ENCODE data around the gene TCEAL6. TPM values are rescaled to one million over a fixed set of nuclear protein-coding genes. Genes with fewer than 3 reads are reported as not detected.
"Not testable (repeated sequence)": the region's sequence is repeated elsewhere in the genome, so short reads cannot be mapped to it uniquely, and the experiment has no call there.

The TCEAL6 gene
- 1 to 10 TPM; 5.1 to 6.2 TPM for total RNA-seq
- polyA plus RNA-seq (ENCODE audit: insufficient read length in 2 of 2), result 10 to 100 TPM; 34.0 to 36.9 TPM
- long read RNA-seq, donor 1, transcript TCEAL6-202 (3 exons, 1,106 nt), result major isoform, 24 of 24 reads
- long read RNA-seq, donor 1, partial matches to known transcripts, result 0 of 24 reads
- long read RNA-seq, donor 1, other reads (novel, unspliced or antisense), result 0 of 24 reads
- long read RNA-seq, donor 2, transcript TCEAL6-202 (3 exons, 1,106 nt), result major isoform, 13 of 13 reads
- long read RNA-seq, donor 2, partial matches to known transcripts, result 0 of 13 reads
- long read RNA-seq, donor 2, other reads (novel, unspliced or antisense), result 0 of 13 reads
- long read RNA-seq, donor 3, transcript TCEAL6-202 (3 exons, 1,106 nt), result major isoform, 11 of 11 reads
- long read RNA-seq, donor 3, partial matches to known transcripts, result 0 of 11 reads
- long read RNA-seq, donor 3, other reads (novel, unspliced or antisense), result 0 of 11 reads
- long read RNA-seq, donor 4, result 0 reads

DNA sequence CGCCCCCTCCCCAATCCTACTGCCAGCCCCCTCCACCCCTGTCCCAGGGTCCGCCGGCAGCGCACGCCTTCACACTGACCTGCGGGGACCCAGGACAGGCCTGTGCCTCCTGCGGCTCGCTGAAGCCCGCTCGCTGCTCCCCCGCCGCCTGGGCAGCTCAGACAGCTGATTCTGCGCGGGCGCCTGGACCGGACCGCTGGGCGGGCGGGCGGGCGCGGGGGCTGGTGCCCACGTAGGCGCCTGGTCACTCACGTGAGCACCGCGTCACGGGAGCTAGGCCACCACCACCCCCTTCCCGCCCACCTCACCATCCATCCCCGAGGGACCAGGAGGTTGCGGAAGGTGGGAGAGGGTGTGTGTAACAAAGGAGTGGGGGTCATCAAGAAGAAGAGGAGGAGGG, at the start of gene TCEAL6:
TSS of gene TCEAL6 (minus strand) at position 208 of the 400 bp plus-strand sequence.
- DNase-seq (ENCODE audit: low read depth in 4 of 6, low spot score in 6 of 6), result peak in 2 of 6 donors; percentile 53 to 72
- not testable (repeated sequence) for H3K27ac ChIP-seq (ENCODE audit: low read depth, low read length); H3K4me1 ChIP-seq (ENCODE audit: control insufficient read depth, insufficient read depth, low read length); H3K36me3 ChIP-seq (ENCODE audit: control insufficient read depth, insufficient read depth, low read length); H3K9me3 ChIP-seq (ENCODE audit: control insufficient read depth, insufficient read depth, low read length)
- Histone ChIP-seq H3K4me3 (ENCODE audit: low read depth, low read length) (peak within 1 kb of the TSS; percentile 18), H3K27me3 (ENCODE audit: control insufficient read depth, insufficient read depth, low read length) (peaks cover 11% of the 10 kb centered on the region)
- WGBS (ENCODE audit: insufficient coverage), result no CpG with 5 or more reads among the region's 31 CpGs

- no peak for DNase-seq (ENCODE audit: low read depth in 4 of 6, low spot score in 6 of 6)
- Histone ChIP-seq H3K9me3 (ENCODE audit: control insufficient read depth, insufficient read depth, low read length) (no peaks in the 10 kb centered on the region), H3K4me3 (ENCODE audit: low read depth, low read length) (no peak overlapping the region), H3K27me3 (ENCODE audit: control insufficient read depth, insufficient read depth, low read length) (no peaks in the 10 kb centered on the region), H3K36me3 (ENCODE audit: control insufficient read depth, insufficient read depth, low read length) (no peaks in the 10 kb centered on the region), H3K27ac (ENCODE audit: low read depth, low read length) (no peak overlapping the region), H3K4me1 (ENCODE audit: control insufficient read depth, insufficient read depth, low read length) (no peaks in the 10 kb centered on the region)
- 71% methylated on average over 4 of the region's 7 CpGs for WGBS (ENCODE audit: insufficient coverage)
These were observed 43.9 kb upstream of the TCEAL6 start for GRCh38 chrX:102185967-102186720.

GRCh38 chrX:102155806-102156179, 13.5 kb upstream of the TCEAL6 start, which contains the start of gene BEX5:
Gene BEX5, minus strand, starts transcription at chrX:102155977. Its CDS starts 1,712 bp downstream, at chrX:102154265.
- Histone ChIP-seq H3K4me1 (ENCODE audit: control insufficient read depth, insufficient read depth, low read length) (no peaks in the 10 kb centered on the region), H3K9me3 (ENCODE audit: control insufficient read depth, insufficient read depth, low read length) (no peaks in the 10 kb centered on the region), H3K36me3 (ENCODE audit: control insufficient read depth, insufficient read depth, low read length) (no peaks in the 10 kb centered on the region), H3K4me3 (ENCODE audit: low read depth, low read length) (peak within 1 kb of the TSS; percentile 39), H3K27me3 (ENCODE audit: control insufficient read depth, insufficient read depth, low read length) (peaks cover 3% of the 10 kb centered on the region), H3K27ac (ENCODE audit: low read depth, low read length) (peak within 1 kb of the TSS; percentile 64)
- 41% methylated on average over 10 of the region's 15 CpGs for WGBS (ENCODE audit: insufficient coverage)
- peak in 4 of 6 donors; percentile 48 to 95 (median 76) for DNase-seq (ENCODE audit: low read depth in 4 of 6, low spot score in 6 of 6)

GRCh38 chrX:102154900-102155805, 12.9 kb upstream of the TCEAL6 start:
- Histone ChIP-seq H3K9me3 (ENCODE audit: control insufficient read depth, insufficient read depth, low read length) (no peaks in the 10 kb centered on the region), H3K4me1 (ENCODE audit: control insufficient read depth, insufficient read depth, low read length) (no peaks in the 10 kb centered on the region), H3K36me3 (ENCODE audit: control insufficient read depth, insufficient read depth, low read length) (no peaks in the 10 kb centered on the region), H3K27ac (ENCODE audit: low read depth, low read length) (peak overlapping the region; percentile 64), H3K27me3 (ENCODE audit: control insufficient read depth, insufficient read depth, low read length) (peaks cover 3% of the 10 kb centered on the region), H3K4me3 (ENCODE audit: low read depth, low read length) (peak overlapping the region; percentile 39)
- peak in 3 of 6 donors; percentile 3 to 74 (median 46) for DNase-seq (ENCODE audit: low read depth in 4 of 6, low spot score in 6 of 6)
- WGBS (ENCODE audit: insufficient coverage), result 39% methylated on average over 19 of the region's 32 CpGs

- 11% methylated on average over 8 of the region's 11 CpGs for WGBS (ENCODE audit: insufficient coverage)
- no peaks in the 10 kb centered on the region for H3K36me3 ChIP-seq (ENCODE audit: control insufficient read depth, insufficient read depth, low read length)
- peaks cover 3% of the 10 kb centered on the region for H3K27me3 ChIP-seq (ENCODE audit: control insufficient read depth, insufficient read depth, low read length)
- no peak overlapping the region for H3K27ac ChIP-seq (ENCODE audit: low read depth, low read length)
- no peaks in the 10 kb centered on the region for H3K4me1 ChIP-seq (ENCODE audit: control insufficient read depth, insufficient read depth, low read length)
- no peaks in the 10 kb centered on the region for H3K9me3 ChIP-seq (ENCODE audit: control insufficient read depth, insufficient read depth, low read length)
- H3K4me3 ChIP-seq (ENCODE audit: low read depth, low read length), result peak overlapping the region; percentile 39
- DNase-seq (ENCODE audit: low read depth in 4 of 6, low spot score in 6 of 6), result peak in 2 of 6 donors; percentile 12 to 54
These were observed 12.1 kb upstream of the TCEAL6 start for GRCh38 chrX:102154218-102154860.

DNA sequence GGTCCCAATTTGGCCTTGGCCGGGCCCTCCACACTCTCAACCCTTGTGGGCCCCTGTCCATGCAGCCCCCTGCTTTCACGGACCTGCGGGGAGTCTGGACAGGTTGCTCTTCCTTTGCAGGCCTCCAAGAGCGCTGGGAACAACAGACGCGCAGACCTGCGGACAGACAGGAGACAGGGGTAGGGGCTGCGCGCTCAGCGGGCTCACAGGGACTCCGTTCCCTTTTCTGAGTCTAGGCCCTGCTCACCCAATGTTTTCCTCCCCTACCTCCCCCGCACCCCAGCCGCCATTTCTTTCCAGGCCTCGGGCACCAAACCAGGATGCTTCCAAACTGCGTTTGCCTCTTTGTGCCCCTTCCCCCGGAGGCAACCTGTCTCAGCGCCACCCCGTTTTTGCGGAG, 650 bp downstream of the TCEAL6 start:
- not testable (repeated sequence) for H3K4me1 ChIP-seq (ENCODE audit: control insufficient read depth, insufficient read depth, low read length); H3K27ac ChIP-seq (ENCODE audit: low read depth, low read length); DNase-seq (ENCODE audit: low read depth in 4 of 6, low spot score in 6 of 6); H3K9me3 ChIP-seq (ENCODE audit: control insufficient read depth, insufficient read depth, low read length); H3K36me3 ChIP-seq (ENCODE audit: control insufficient read depth, insufficient read depth, low read length)
- H3K4me3 ChIP-seq (ENCODE audit: low read depth, low read length), result peak overlapping the region; percentile 18
- H3K27me3 ChIP-seq (ENCODE audit: control insufficient read depth, insufficient read depth, low read length), result peaks cover 11% of the 10 kb centered on the region
- 38% methylated on average over 19 of the region's 19 CpGs for WGBS (ENCODE audit: insufficient coverage)

GRCh38 chrX:102140876-102141275, 1.4 kb downstream of the TCEAL6 start:
- not testable (repeated sequence) for DNase-seq (ENCODE audit: low read depth in 4 of 6, low spot score in 6 of 6); H3K9me3 ChIP-seq (ENCODE audit: control insufficient read depth, insufficient read depth, low read length); H3K4me1 ChIP-seq (ENCODE audit: control insufficient read depth, insufficient read depth, low read length); H3K4me3 ChIP-seq (ENCODE audit: low read depth, low read length); H3K36me3 ChIP-seq (ENCODE audit: control insufficient read depth, insufficient read depth, low read length); H3K27ac ChIP-seq (ENCODE audit: low read depth, low read length)
- H3K27me3 ChIP-seq (ENCODE audit: control insufficient read depth, insufficient read depth, low read length), result peaks cover 11% of the 10 kb centered on the region
- WGBS (ENCODE audit: insufficient coverage), result 55% methylated on average over 11 of the region's 16 CpGs

GRCh38 chrX:102138064-102138463, 4.2 kb downstream of the TCEAL6 start:
- H3K9me3 ChIP-seq (ENCODE audit: control insufficient read depth, insufficient read depth, low read length), result no peaks in the 10 kb centered on the region
- H3K36me3 ChIP-seq (ENCODE audit: control insufficient read depth, insufficient read depth, low read length), result no peaks in the 10 kb centered on the region
- H3K27me3 ChIP-seq (ENCODE audit: control insufficient read depth, insufficient read depth, low read length), result peaks cover 3% of the 10 kb centered on the region
- peaks cover 4% of the 10 kb centered on the region for H3K4me1 ChIP-seq (ENCODE audit: control insufficient read depth, insufficient read depth, low read length)
- H3K4me3 ChIP-seq (ENCODE audit: low read depth, low read length), result no peak overlapping the region
- WGBS (ENCODE audit: insufficient coverage), result 85% methylated on average over 2 of the region's 4 CpGs
- H3K27ac ChIP-seq (ENCODE audit: low read depth, low read length), result no peak overlapping the region
- no peak for DNase-seq (ENCODE audit: low read depth in 4 of 6, low spot score in 6 of 6)

Data from spinal cord (tissue), 10 donors.